ENCODE data around the gene MKRN2OS.

The MKRN2OS gene

DNA sequence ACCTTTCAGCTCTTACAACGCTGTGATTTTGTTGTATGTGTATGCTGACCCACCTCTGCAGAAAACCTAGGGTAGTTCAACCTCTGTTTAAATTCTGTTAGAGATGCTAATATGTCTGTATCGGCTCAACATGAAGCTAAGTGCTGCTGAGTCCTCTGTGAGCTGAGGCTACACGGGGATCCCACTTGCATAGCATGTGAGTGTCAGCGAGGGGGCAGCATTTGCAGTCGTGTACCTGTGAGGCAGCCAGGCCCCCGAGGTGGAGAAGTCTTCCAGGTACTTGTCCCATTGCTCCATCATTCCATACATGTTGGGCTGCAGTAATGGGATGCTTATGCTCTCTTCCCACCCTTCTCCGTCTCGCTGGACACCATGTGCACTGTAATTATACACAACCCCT, 3.7 kb downstream of the MKRN2OS start:
- Mint-ChIP-seq H3K4me1 (peaks cover 9% of the 10 kb centered on the region), H3K27ac (no peak overlapping the region)
- TF ChIP-seq, protein P1, sequence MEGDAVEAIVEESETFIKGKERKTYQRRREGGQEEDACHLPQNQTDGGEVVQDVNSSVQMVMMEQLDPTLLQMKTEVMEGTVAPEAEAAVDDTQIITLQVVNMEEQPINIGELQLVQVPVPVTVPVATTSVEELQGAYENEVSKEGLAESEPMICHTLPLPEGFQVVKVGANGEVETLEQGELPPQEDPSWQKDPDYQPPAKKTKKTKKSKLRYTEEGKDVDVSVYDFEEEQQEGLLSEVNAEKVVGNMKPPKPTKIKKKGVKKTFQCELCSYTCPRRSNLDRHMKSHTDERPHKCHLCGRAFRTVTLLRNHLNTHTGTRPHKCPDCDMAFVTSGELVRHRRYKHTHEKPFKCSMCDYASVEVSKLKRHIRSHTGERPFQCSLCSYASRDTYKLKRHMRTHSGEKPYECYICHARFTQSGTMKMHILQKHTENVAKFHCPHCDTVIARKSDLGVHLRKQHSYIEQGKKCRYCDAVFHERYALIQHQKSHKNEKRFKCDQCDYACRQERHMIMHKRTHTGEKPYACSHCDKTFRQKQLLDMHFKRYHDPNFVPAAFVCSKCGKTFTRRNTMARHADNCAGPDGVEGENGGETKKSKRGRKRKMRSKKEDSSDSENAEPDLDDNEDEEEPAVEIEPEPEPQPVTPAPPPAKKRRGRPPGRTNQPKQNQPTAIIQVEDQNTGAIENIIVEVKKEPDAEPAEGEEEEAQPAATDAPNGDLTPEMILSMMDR (IDR thresholded peaks at IDR 0.05; ENCODE audit: unreplicated experiment in 3 of 3) = peak in 1 of 3 experiments; percentile 29

DNA sequence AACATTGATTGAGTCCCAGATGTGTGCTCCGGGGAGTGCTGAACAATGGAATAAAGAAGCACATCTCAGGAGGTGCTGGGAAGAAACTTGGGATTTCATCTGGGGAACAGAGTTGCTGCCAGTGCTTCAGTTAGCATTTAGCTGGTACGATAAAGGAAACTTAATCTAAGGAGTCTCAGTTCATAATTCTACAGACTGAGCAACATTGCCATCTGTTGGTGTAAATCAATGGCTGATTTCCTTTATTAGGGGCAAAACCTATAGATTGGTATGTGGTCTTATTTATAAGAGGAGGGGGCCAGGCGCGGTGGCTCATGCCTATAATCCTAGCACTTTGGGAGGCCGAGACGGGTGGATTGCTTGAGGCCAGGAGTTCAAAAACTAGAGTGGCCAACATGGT, 8.9 kb downstream of the MKRN2OS start:
- TF ChIP-seq, protein P1 (IDR thresholded peaks at IDR 0.05; ENCODE audit: unreplicated experiment in 3 of 3) = peak; percentile 14 to 20 (median 18)
- Mint-ChIP-seq H3K27ac (peak overlapping the region in 1 of 3 experiments; percentile 55), H3K4me3 (no peak overlapping the region)

More for the DNA sequence above, 3.7 kb downstream of the MKRN2OS start:
- Mint-ChIP-seq H3K27me3 (ENCODE audit: low read depth) (no peaks in the 10 kb centered on the region), H3K4me3 (no peak overlapping the region), H3K9me3 (no peaks in the 10 kb centered on the region), H3K36me3 (ENCODE audit: low read depth) (no peaks in the 10 kb centered on the region)

DNA sequence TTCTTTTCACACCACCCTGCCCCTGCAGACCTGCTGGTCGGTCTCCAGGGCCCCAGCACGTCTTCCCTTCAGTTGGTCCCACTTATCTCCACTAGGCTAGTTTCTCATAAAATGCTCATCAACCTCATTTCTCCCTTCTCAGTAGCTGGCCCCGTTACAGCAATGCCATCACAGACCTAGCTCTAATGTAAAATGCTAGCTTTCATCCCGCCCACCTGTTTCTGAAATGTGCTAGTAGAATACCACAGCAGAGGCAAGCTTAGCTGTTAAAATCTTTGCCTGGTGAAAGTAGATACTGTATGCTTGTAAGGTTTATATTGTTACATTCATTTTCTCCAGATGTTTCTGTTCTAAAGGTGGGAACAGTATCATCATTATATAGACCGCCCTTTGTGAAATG, 13.1 kb downstream of the MKRN2OS start:
- Mint-ChIP-seq H3K27ac (no peak overlapping the region), H3K4me3 (no peak overlapping the region), H3K9me3 (no peaks in the 10 kb centered on the region), H3K27me3 (ENCODE audit: low read depth) (no peaks in the 10 kb centered on the region), H3K4me1 (no peaks in the 10 kb centered on the region), H3K36me3 (ENCODE audit: low read depth) (peaks cover 28% of the 10 kb centered on the region)
- TF ChIP-seq, protein P1 (IDR thresholded peaks at IDR 0.05; ENCODE audit: unreplicated experiment in 3 of 3) = no peak

More for the DNA sequence above, 8.9 kb downstream of the MKRN2OS start:
- H3K27me3 Mint-ChIP-seq (ENCODE audit: low read depth) = no peaks in the 10 kb centered on the region
- H3K4me1 Mint-ChIP-seq = no peaks in the 10 kb centered on the region
- no peaks in the 10 kb centered on the region for H3K9me3 Mint-ChIP-seq
- peaks cover 9% of the 10 kb centered on the region for H3K36me3 Mint-ChIP-seq (ENCODE audit: low read depth)

DNA sequence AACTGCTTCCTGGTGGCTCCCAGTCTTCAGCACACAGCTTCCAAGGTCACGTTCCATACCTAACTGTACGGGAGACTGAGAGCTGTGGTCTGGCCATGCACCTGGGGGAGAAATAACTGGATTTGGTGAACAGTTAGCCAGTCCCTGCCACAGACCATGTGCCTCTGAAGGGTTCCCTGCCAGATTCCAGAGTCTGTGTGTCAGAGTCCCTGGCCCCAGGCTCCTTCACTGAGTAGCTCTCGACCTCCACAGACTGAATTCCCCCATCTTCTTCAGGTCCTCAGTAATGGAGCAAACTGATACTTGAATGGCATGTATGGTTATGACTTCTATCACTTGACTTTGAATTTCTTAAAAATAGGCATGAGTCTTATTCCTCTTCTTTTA, 17.5 kb downstream of the MKRN2OS start:
- Mint-ChIP-seq H3K36me3 (ENCODE audit: low read depth) (peaks cover 51% of the 10 kb centered on the region), H3K4me1 (peaks cover 4% of the 10 kb centered on the region), H3K27me3 (ENCODE audit: low read depth) (no peaks in the 10 kb centered on the region), H3K9me3 (no peaks in the 10 kb centered on the region), H3K4me3 (no peak overlapping the region), H3K27ac (peak overlapping the region; percentile 34 to 78 (median 63))
- TF ChIP-seq, protein P1 (IDR thresholded peaks at IDR 0.05; ENCODE audit: unreplicated experiment in 3 of 3) = no peak

DNA sequence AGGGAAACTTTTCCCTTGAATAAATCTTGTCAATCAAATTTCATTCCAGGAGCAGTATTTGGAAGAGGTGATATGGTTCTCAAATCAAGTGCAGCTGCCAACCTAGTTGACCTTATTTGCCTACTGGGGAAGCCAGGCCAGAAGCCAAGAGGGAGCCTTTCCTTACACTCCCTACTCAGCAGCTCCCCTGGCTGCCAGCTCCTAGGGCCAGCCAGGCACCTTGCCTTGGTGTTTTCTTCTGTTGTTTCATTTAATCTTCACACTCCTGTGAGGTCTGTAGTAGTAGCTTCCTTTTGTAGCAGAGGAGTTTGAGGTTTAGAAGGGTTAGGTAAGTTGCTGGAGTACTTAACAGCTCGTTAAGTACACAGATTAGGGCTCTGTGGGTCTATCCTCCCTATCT, 22.6 kb downstream of the MKRN2OS start:
- Mint-ChIP-seq H3K27me3 (ENCODE audit: low read depth) (no peaks in the 10 kb centered on the region), H3K27ac (no peak overlapping the region), H3K4me3 (no peak overlapping the region), H3K4me1 (peaks cover 18% of the 10 kb centered on the region), H3K36me3 (ENCODE audit: low read depth) (peaks cover 48% of the 10 kb centered on the region), H3K9me3 (no peaks in the 10 kb centered on the region)
- TF ChIP-seq, protein P1 (IDR thresholded peaks at IDR 0.05; ENCODE audit: unreplicated experiment in 3 of 3) = no peak

DNA sequence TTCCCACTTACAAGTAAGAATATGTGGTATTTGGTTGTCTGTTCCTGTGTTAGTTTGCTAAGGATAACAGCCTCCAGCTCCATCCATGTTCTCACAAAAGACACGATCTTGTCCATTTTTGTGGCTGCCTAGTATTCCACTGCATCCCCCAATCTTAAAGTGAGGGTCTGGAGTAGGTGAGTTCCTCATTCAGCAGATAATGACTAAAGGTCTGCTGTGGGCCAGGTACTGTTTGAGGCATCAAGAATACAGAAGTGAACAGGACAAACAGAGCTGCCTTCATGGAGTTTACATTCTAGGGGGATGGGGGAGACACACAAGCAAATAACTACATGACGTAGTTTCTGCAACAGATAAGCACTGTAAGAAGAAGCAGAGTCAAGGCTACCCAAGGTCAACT, 24.3 kb downstream of the MKRN2OS start:
- Mint-ChIP-seq H3K4me1 (peaks cover 17% of the 10 kb centered on the region), H3K4me3 (no peak overlapping the region), H3K36me3 (ENCODE audit: low read depth) (peaks cover 36% of the 10 kb centered on the region), H3K27ac (no peak overlapping the region), H3K27me3 (ENCODE audit: low read depth) (no peaks in the 10 kb centered on the region), H3K9me3 (no peaks in the 10 kb centered on the region)
- TF ChIP-seq, protein P1 (IDR thresholded peaks at IDR 0.05; ENCODE audit: unreplicated experiment in 3 of 3) = no peak

Measured in nephron (organoid).